ENCODE measurements around the gene CHST15.
"Not testable (repeated sequence)": the region's sequence is repeated elsewhere in the genome, so short reads cannot be mapped to it uniquely, and the experiment has no call there.

CHST15 gene

DNA sequence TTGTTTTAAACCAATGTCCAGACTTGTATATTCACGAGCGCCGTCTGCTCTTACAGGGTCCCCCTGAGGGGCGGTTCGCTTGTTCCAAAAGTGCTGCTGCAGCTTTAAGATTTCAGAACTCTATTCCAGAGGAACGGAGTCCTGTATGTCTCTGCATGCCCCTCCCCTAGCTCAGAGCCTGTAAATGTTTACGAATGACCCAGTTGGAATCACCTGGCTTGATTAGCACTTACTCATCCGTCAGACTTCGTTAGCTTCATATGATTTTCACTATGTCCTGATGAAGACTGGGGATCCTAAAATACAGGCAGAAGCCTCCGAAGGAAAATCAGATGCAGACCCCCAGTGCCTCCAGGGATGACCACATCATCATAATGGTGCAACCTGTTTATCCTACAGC lies 4.5 kb upstream of the CHST15 start:
- DNase-seq = no peak

DNA sequence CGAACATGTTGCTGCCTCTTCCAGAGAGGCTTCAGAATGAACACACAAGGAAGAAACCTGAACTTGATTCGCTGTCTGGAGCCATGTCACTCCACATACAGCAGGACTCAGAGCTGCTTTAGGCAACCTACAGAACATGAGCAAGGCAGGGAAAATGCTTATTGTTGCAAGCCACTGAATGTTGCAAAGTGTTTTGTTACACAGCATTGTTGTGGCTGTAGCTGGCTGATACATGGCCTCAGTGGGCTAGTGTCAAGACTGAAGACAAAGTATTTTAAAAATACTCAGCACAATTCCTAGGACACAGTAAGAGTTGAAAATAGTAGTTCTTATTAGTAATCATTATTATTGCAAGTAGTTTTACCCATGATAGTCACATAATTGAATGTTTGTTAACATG lies 3.1 kb upstream of the CHST15 start:
- no peak for DNase-seq

DNA sequence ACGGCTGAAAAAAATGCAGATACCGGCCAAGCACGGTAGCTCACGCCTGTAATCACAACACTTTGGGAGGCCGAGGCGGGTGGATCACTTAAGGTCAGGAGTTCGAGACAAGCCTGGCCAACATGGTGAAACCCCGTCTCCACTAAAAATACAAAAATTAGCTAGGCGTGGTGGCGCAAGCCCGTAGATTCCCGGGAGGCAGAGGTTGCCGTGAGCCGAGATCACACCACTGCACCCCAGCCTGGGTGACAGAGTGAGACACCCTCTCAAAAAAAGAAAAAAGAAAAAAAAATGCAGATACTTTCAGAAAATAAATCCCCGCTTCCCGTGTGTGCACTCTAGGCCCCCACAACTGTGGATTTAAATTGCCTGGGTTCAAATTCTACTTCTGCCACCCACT lies 2.4 kb upstream of the CHST15 start:
- DNase-seq = not testable (repeated sequence)

DNA sequence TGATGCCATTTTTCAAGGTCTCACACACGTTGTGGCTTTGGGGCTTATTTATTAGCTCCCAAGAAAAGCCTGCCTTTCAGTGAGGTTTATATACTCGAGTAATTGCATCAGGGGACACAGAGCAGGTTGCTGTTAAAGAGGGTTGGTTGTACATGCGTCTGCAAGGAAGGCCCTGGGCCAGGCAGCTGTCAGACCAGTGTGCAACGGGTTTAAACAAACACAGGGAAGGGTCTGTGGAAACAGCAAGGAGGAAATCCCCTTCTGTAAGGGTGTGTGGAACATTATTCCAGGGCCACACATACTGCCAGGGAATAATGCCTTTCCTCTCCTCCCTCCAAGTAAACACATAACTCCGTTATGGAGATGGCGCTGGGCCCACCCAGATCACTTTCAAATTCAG lies 1.7 kb upstream of the CHST15 start:
- no peak for DNase-seq

DNA sequence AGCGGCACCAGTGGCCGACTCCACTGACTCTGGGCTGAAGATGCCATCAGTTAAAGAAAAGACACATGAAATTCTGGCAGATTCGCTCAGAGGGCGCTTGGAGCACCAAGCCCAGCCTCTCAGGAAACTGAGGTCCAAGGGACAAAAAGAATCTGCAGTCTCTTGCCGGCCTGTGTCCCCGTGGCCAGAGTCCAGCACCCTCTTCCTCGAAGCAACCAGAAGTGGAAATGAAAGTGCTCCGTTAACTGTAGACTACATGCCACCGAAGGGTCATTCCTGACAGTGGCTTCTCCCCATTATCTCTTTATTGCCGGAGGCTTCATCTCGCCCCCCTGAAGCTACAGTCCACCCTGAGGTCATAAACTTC lies 1.0 kb upstream of the CHST15 start:
- DNase-seq = no peak

DNA sequence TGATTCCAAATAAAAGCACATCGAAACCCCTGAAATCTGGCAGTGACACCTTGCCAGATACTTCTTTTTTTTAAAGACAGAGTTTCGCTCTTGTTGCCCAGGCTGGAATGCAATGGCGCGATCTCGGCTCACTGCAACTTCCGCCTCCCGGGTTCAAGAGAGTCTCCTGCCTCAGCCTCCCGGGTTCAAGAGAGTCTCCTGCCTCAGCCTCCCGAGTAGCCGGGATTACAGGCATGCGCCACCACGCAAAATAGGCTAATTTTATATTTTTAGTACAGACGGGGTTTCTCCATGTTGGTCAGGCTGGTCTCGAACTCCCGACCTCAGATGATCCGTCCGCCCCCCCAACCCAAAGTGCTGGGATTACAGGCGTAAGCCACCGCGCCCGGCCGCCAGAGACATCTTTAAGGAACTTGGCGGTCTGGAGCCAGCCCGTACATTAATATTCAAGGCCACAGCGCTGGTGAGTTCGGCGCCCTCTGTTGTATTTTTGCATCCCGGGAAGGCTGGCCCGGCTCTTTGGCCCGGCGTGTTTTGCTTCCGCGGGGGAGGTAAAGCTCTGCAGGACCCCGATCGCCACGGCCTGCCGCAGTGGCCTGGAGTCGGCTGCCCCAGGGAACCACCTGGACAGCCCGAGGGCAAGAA lies 498 bp upstream of the CHST15 start:
- not testable (repeated sequence) for DNase-seq

DNA sequence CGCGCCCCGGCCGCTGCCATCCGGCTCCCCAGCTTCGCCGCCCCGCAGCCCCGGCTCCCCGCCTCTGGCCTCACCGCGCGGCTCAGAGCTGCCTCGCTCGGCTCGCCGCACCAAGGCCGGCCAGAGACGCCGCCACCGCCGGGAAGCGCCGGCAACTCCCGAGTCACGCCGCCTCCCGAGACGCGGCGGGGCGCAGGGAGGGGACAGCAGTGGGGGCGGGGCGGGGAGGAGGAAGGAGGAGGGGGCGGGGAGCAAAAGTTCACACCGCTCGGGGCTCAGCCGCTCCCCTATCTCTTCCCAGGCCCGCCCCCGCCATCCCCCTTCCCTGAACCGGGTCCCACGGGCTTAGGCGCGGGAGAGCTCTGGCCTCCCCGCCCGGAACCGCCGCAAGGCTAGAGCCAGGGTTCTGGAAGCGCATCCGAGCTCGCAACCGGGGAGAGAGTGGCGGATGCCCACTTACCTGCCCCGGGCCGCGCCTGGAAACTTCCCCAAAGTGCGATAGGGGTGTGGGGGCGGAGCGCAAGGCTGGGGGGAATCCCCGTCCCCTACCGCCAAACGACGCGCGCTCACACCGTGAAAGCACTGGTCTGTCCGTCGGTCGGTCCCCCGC lies 1.0 kb downstream of the CHST15 start:
- DNase-seq = no peak

DNA sequence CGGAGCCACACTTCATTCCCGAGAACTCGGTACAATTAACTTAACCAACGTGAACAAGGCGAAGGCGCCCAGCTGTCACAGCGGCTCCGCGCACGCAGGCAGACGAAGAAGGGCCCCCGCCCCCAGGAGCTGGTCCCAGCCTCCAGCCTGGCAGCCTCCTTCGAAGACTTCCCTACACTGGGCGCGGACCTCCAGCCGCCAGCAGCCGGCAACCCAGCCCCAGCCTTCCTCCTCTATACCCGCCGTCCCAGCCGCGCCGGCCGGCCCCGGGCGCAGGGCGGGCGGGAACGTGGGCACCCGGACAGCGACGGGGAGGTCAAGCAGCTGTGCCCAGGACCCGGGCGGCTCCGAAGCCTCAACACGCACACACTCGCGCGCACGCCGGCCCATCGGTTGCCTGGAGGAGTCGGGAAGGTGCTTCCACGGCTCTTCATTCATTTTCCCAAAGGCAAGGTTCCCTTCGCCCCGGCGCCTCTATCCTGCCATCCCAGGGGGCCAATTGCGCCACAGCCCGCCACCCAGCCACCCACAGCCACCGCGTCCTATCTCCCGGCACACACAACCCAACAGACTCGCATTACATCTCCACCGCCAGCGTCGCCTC lies 1.6 kb downstream of the CHST15 start:
- DNase-seq = no peak

DNA sequence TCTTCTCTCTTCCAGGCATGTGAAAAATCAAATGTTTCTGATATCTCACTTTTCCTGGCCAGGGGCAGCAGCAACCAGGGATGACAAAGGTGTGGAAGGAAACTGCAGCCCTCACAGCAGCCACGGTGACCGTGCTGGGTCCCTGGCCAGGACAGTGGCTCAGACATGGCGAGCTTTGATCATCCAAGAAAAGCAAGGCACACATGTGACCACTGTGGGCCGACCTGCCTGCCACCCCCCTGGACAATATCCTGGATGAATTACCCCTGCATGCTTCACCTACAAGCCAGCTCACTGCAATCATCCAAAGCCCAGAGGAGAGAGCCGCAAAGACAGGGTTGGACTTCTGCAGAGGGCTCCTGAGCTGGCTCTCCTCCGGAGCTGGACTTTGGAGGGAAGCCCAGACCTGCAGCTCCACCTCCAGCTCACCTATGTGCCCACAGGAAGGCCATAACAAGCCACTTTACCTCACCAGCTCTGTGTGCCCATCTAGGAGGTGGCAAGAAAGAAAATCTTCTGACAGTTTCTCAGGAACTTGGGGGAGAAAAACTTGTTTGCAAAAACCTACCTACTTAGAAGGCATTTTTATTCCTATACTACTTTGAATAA lies 2.7 kb downstream of the CHST15 start:
- no peak for DNase-seq

DNA sequence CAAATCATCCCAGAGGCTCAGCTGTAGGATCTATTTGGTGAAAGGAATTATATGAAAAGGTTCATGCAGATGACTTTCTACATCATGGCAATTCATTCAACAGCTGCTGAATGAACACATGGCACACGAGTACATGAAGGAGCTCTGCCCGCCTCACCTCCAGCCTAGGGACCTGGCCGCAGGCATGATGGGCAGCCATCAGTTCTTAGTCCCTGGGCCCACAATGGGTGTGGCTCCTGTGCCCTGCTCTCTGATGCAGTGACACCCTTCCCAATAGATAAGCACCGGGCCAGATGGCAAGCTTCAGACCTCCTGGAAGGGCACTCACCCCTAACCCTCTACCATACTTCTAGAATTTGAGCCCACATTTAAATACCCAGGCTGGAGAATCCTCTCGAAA lies 3.5 kb downstream of the CHST15 start:
- DNase-seq = no peak

DNA sequence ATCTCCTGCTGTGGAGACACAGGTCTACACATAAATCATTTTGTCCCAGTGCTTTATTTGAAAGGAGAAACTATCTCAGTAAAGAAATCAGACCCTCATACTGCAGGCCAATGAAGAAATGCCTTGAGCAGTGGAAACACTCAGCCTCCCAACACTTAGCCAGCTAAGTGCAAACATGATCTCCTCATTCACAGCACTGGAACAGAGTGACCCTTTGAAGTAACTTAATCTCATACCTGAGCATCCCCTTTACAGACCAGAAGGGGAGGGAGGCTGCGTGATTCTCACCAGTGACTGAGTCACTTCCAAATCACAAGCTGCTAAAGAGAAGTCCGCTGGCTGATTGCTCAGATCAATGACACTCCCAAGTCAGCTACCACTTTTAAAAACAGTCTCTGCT lies 4.5 kb downstream of the CHST15 start:
- no peak for DNase-seq

DNA sequence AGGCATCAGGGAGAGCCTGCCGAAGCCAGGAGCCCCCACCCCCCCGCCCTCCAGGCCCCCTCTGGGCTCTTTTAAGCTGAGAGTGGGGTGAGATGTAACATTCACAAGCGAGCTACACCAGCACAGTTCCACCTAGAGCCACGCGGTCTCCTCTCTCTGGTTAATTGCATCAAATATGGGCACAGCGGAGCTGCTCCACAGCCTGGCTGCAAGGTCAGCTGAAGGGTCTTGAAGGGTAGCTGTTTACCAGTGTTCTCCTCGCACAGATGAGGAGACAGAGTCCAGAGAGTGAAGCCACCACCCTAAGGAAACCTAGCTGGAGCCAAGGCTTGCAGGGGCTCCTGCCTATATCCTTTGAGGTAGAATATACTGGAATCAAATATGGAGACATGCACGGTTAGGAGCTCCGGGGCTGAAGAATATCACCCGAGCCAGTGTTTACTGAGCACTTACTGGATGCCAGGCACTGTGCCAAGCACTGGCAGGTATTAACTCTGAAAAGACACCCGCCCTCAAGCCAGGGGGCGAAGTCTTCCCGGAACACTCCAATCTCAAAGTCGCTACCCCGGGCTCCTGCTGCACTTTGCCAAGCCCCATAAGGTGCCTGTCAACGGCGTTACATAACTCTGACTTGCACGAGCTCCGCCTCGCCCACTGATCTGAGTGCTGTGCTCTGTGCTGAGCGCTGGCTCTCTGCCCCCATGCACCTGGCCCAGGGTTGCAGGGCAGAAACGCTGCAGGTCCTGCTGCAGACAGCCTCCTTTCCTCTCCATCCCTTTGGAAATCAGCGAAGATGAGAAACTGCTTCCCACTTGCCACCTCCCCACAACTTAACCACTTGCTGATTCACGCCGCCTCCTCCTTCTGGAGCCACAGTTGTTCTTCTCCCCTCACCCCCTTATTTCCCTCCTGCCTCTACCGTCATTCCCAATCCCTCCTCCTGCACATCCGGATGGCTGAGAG lies 5.4 kb downstream of the CHST15 start:
- peak; percentile 63 for DNase-seq

DNA sequence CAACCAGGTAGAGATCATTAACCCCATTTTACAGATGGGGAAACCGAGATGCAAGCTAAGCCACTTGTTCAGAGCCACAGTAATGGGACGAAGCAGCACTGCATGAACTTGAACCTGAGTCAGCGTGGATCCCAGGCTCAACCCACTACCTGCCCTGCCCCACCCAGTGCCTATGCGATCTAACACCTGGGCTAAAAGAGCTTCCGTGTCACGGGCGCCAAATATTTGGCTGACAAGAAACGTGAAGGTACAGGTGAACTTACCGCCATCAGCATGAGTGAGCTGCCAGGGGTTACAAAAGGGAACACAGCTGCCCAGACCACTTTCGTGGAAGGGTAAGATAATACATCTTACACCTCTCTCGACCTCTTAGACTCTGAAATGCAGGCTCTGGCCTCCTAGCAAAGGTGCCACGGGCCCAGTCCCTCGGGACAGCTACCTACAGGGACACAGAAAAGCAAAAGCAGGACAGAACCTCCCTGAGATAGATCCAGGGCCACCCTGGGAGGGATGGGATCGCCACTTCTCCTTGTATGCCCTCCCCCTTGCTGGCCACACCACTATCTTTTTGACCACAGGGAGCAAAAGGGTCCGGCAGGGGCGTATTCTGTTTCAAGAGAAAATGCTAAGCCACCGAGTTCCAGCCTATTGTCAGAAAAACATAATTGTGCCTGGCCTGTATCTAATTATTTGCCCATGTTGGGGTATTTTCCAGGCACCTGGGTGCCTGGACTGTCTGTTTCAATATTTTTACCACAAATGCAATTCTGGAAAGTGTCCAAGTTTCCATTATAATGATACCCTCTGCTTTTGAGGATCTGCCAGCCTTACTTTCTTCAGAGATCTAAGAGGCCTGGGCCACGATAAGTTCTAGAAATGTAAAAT lies 6.4 kb downstream of the CHST15 start:
- DNase-seq = peak; percentile 77

DNA sequence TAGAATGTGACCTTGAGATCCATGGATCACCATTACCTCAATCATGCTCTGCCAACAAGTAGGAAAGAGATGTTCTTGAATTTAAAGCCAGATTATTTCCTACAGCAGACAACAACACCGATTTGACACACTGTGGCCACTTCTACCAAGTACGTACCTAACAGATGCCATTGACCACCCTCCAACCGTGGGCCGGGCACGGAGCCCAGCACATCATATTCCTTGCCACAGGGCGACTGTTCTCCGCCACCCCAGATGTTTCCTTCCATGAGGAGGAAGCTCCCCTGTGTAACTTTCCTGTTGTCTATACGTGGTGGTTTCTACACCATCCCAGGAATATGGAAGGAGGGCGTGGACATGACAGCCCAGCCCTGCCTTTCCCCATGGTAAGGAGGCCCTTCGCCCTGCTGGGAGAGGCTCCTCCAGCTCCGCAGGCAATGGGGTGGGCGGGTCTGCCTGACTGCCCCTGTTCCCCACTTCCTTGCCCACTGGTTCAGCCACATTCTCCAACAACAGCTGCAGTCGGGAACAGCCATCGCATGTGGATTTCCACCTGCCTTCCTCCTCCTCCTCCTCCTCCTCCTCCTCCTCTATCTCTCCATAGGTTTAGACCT lies 7.2 kb downstream of the CHST15 start:
- DNase-seq = no peak

DNA sequence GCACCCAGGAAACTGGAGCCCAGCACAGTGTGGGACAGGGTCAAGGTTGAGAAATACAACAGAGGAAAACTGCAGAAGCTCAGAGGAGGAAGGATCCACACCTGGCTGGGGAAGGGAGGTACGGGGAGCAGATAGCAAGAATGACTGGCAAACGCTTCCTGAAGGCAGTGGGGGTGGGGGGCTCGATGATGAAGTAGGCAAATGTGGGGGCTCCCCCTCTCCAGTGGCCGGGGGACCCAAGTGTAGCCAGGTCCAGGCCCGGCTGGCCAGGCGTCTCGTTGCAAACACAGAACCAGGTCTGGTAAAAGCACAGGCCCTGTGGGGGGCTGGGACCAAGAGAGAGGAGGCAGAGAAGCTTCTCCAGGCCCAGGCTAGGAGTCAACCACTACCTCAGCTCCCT lies 7.7 kb downstream of the CHST15 start:
- no peak for DNase-seq

DNA sequence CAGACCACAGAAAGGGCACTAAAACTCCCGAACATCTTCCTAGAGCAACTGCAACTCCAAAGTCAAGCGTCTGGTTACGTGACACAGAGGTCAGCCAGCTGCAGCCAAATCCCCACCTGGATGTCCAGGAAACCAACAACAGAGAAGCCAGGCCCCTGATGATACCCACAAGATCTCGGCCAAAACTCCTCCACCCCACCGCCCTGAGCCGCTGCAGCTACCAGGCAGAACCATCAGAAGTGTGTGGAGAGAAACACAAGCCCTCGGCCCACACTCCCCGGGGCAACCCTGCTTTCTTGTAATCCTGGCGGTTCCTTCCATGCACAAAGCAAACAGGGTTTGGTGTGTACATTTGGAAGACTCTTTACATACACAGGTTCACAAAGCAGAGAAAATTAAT lies 8.7 kb downstream of the CHST15 start:
- DNase-seq = no peak

DNA sequence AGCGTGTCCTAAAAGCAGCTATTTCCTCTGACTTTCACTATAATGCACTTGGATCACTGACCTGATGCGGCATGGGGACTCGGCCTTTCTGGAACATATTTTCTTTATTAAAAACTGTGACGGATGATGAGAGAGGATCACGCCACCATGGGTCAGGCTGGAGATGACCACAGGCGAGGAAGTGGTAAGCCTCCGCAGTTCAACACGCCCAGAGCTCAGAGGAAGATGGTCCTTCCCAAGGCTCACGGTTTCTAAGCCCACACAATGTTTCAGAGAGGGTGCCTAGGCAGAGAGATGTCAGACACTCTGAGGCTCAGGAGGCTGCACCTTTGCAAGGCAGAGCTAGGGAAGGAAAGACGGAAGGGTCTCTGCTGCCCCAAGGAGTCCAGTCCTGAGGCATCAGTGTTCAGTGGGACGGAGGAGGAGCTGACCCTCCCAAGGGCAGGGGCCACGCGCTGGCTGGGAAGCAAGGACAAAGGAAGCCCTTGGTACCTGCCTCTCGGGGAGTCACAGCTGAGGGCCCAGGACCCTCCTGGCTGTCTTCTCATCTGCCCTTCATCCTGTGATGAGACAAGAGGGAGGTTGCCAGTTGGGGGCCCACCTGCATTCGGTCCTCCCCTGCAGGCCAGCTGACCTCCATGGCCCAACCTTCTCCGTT lies 9.5 kb downstream of the CHST15 start:
- DNase-seq = no peak

DNA sequence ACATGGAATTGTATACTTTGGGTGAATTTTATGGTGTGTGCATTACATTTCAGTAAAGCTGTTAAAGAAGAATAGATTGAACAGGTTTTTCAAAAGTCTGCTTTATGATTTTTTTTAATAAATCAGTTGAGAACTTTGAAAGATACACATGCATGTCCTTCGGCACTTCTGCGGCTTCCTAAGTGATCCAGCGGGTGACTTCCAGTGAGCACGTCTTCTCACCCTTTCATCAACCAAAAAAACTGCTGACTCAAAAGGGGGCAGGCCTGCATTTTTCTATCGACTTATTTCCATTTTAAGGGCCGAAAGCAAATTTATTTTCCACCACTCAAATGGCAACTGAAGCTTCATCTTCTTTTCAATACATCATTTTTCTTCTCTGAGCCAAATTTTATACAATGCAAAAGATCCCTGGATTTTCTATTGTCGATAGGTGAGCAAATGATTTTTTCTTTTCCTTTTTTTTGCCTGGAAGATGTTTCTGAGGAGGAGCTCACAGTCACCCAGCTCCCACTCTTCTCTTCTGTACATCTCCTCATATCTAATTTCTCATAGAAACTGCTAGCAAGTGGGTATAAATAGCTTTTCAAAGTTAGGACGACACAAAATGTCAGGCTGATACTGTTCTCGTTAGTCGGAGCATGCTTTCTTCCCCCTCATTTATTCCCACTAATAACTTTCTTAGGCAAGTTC lies 10.2 kb downstream of the CHST15 start:
- DNase-seq = no peak

DNA sequence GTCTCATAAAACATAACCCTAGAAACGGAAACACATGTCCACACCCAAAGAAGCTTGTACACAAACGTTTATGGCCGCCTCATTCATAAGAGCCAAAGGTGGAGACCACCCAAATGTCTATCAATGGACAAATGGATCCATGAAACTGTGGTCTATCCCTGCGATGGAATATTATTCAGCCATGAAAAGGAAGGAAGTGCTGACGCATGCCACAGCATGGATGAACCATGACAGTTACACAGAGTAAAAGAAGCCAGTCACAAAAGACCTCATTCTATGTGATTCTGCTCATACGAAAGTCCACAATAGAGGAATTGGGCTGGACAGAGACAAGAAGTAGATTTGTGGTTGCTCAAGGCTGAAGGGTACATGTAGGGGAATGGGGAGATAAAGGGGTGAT lies 10.8 kb downstream of the CHST15 start:
- no peak for DNase-seq

DNA sequence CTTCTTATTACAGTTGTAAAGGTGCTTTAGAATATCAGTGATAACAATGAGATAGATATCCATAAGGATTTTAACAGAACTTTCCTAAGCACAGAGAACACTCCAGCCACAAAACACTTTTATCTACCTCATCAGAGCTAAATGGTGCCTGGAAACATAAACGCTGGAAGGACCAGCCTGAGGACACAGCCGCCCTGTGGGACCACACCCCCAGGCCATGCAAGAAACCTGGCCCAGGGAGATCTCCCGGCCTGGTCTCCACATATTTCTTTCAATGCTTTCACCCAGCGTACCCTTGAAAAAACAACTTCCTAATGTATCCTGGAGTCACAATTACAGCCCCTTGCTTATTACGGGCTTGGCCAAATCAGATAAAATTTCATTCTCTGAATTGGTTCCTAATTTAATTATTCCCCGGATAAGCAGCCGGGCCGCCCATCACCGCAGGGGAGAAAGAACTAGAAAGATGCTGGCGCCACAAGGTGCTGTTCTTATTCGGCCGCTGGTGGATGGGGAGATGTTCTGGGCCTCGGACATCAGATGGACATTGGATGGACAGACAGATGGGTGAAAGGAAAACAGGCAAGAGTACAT lies 11.8 kb downstream of the CHST15 start:
- no peak for DNase-seq
